Measurements from ENCODE around the gene FBN2. TPM values are rescaled to one million over a fixed set of nuclear protein-coding genes. Genes with fewer than 3 reads are reported as not detected.

The FBN2 gene
- total RNA-seq, 1 experiment from 2014 or later: 0.42 TPM

DNA sequence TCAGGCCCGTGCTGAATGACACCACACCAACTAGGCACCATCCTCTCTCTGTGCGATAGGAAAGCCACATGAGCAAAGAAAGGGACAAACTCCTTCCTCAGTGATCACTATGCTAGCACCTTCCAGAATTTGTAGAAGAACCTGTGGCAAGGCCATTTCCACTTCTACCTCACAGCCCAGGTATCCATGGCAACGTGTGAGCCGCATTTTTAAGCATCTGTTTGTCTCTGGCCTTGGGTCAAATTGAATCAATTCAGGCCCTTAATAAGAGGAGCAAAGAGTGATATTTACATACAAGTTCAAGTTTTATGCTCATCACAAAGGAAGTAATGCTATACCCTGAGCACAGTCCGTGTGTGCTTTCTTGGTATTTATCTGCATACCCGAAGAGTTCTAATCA lies 275.1 kb downstream of the FBN2 start:
- ATAC-seq (no peak), DNase-seq (ENCODE audit: low read depth, low spot score) (no peak)
- POLR2A ChIA-PET: no interaction called here
- H3K9ac ChIP-seq (ENCODE audit: low read length): no peak overlapping the region
- intact Hi-C loops (cut with micrococcal nuclease): no loop called here
- BruUV-seq (replicated peaks): no TSS peak
- H3K27ac ChIP-seq (ENCODE audit: low read depth, low read length): no peak overlapping the region
- no peaks in the 10 kb centered on the region for H3K79me2 ChIP-seq (ENCODE audit: insufficient read depth, low read length)
- no peaks in the 10 kb centered on the region for H3K9me2 ChIP-seq (ENCODE audit: insufficient read depth)
- no peaks in the 10 kb centered on the region for H3K36me3 ChIP-seq (ENCODE audit: control insufficient read depth in 1 of 2, insufficient read depth in 2 of 2, low read length in 2 of 2)
- TF ChIP-seq ELF1 (IDR thresholded peaks at IDR 0.05; ENCODE audit: borderline replicate concordance, low read depth) (no peak), POLR2AphosphoS5 (IDR thresholded peaks at IDR 0.05; ENCODE audit: low read depth, low read length) (no peak), JUND (IDR thresholded peaks at IDR 0.05) (no peak), POLR2A (IDR thresholded peaks at IDR 0.05; ENCODE audit: borderline replicate concordance, extremely low read depth, insufficient read depth, insufficient read length) (no peak), CBX3 (IDR thresholded peaks at IDR 0.05; ENCODE audit: low read depth) (no peak), ZNF274 (IDR thresholded peaks at IDR 0.05; ENCODE audit: low read depth, low read length) (no peak)
- TF ChIP-seq, protein P1, sequence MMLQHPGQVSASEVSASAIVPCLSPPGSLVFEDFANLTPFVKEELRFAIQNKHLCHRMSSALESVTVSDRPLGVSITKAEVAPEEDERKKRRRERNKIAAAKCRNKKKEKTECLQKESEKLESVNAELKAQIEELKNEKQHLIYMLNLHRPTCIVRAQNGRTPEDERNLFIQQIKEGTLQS (IDR thresholded peaks at IDR 0.05): no peak
- TF ChIP-seq, protein P2, sequence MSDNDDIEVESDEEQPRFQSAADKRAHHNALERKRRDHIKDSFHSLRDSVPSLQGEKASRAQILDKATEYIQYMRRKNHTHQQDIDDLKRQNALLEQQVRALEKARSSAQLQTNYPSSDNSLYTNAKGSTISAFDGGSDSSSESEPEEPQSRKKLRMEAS (IDR thresholded peaks at IDR 0.05): no peak
- no peaks in the 10 kb centered on the region for H3K9me3 ChIP-seq (ENCODE audit: control insufficient read depth in 1 of 2, insufficient read depth in 1 of 2, low read depth in 1 of 2, low read length in 2 of 2)
- no peaks in the 10 kb centered on the region for H4K20me1 ChIP-seq (ENCODE audit: insufficient read depth)
- CTCF ChIA-PET: no interaction called here
- no peak overlapping the region for H2AFZ ChIP-seq (ENCODE audit: low read depth, low read length, poor library complexity, severe bottlenecking)
- RAD21 ChIA-PET (ENCODE audit: low non-redundant PET in 1 of 2, low total read pairs in 2 of 2, uncharacterized antibody in 2 of 2, unreplicated experiment in 2 of 2): no interaction called here
- no peak overlapping the region for H3K4me2 ChIP-seq (ENCODE audit: low read length)
- H3K27me3 ChIP-seq (ENCODE audit: insufficient read depth, low read length): no peaks in the 10 kb centered on the region
- H3K4me1 ChIP-seq (ENCODE audit: control insufficient read depth in 1 of 2, insufficient read depth in 2 of 2, low read length in 2 of 2): no peaks in the 10 kb centered on the region
- no peak overlapping the region for H3K4me3 ChIP-seq (replicated peaks in 1 of 2; ENCODE audit: low read depth in 1 of 2, low read length in 2 of 2)

DNA sequence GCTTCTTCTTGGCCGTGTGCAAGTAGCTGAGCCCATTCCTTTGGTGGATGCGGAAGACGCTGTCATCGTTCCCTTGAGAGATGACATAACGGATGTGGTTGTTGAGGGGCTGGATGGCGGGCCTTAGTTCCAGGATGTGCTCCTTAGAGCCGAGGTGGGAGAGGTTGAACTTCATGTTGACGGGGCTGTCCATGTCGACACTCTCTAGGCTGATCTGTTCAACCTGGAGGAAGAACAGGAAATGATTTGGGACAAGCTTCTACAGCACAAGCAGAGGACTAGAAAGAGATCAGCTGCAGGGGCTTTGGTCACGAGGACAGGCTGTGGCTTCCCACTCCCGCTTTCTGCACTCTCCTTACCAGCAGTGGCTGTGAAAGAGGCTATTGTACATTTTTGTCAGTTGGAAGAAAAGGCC lies 278.4 kb downstream of the FBN2 start:
- H3K36me3 ChIP-seq (ENCODE audit: control insufficient read depth in 1 of 2, insufficient read depth in 2 of 2, low read length in 2 of 2): no peaks in the 10 kb centered on the region
- H3K9ac ChIP-seq (ENCODE audit: low read length): no peak overlapping the region
- DNase-seq (ENCODE audit: low read depth, low spot score) (no peak), ATAC-seq (no peak)
- H3K27me3 ChIP-seq (ENCODE audit: insufficient read depth, low read length): no peaks in the 10 kb centered on the region
- no peak overlapping the region for H3K4me3 ChIP-seq (replicated peaks in 1 of 2; ENCODE audit: low read depth in 1 of 2, low read length in 2 of 2)
- H3K27ac ChIP-seq (ENCODE audit: low read depth, low read length): no peak overlapping the region
- ChIA-PET CTCF (no interaction called here), POLR2A (interaction anchor here (1.2 kb wide), 1 partner anchor 12 kb away, joined by 4 read pairs; no protein-coding TSS in a partner anchor), RAD21 (ENCODE audit: low non-redundant PET in 1 of 2, low total read pairs in 2 of 2, uncharacterized antibody in 2 of 2, unreplicated experiment in 2 of 2) (no interaction called here)
- H3K9me2 ChIP-seq (ENCODE audit: insufficient read depth): no peaks in the 10 kb centered on the region
- BruUV-seq (replicated peaks): no TSS peak
- no peaks in the 10 kb centered on the region for H3K79me2 ChIP-seq (ENCODE audit: insufficient read depth, low read length)
- intact Hi-C loops (cut with micrococcal nuclease): no loop called here
- H2AFZ ChIP-seq (ENCODE audit: low read depth, low read length, poor library complexity, severe bottlenecking): no peak overlapping the region
- H3K4me2 ChIP-seq (ENCODE audit: low read length): no peak overlapping the region
- H3K9me3 ChIP-seq (ENCODE audit: control insufficient read depth in 1 of 2, insufficient read depth in 1 of 2, low read depth in 1 of 2, low read length in 2 of 2): no peaks in the 10 kb centered on the region
- H3K4me1 ChIP-seq (ENCODE audit: control insufficient read depth in 1 of 2, insufficient read depth in 2 of 2, low read length in 2 of 2): no peaks in the 10 kb centered on the region
- TF ChIP-seq FOSL1 (IDR thresholded peaks at IDR 0.05; ENCODE audit: low read depth): no peak
- TF ChIP-seq, protein P3, sequence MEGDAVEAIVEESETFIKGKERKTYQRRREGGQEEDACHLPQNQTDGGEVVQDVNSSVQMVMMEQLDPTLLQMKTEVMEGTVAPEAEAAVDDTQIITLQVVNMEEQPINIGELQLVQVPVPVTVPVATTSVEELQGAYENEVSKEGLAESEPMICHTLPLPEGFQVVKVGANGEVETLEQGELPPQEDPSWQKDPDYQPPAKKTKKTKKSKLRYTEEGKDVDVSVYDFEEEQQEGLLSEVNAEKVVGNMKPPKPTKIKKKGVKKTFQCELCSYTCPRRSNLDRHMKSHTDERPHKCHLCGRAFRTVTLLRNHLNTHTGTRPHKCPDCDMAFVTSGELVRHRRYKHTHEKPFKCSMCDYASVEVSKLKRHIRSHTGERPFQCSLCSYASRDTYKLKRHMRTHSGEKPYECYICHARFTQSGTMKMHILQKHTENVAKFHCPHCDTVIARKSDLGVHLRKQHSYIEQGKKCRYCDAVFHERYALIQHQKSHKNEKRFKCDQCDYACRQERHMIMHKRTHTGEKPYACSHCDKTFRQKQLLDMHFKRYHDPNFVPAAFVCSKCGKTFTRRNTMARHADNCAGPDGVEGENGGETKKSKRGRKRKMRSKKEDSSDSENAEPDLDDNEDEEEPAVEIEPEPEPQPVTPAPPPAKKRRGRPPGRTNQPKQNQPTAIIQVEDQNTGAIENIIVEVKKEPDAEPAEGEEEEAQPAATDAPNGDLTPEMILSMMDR (IDR thresholded peaks at IDR 0.05 in 2 of 3, conservative IDR thresholded peaks at IDR 0.05 in 1 of 3; ENCODE audit: borderline replicate concordance in 1 of 3, insufficient read depth in 1 of 3, low read depth in 2 of 3, low read length in 2 of 3): no peak
- TF ChIP-seq ZFX (IDR thresholded peaks at IDR 0.05): no peak
- no peak for TF ChIP-seq CEBPB (IDR thresholded peaks at IDR 0.05; ENCODE audit: low read depth)
- TF ChIP-seq ZNF274 (IDR thresholded peaks at IDR 0.05; ENCODE audit: low read depth, low read length): no peak
- no peaks in the 10 kb centered on the region for H4K20me1 ChIP-seq (ENCODE audit: insufficient read depth)
